WTC11 (cell line): ENCODE results near the gene ARAP2. TPM values are rescaled to one million over a fixed set of nuclear protein-coding genes. Genes with fewer than 3 reads are reported as not detected.

Source experiments
- ATAC-seq: fragments of 200-7000 bp; cut with Tn5 transposase; 2 replicates; pipeline ENCODE4 v1.10.0; 2021; ENCODE audit warnings: mild to moderate bottlenecking, moderate library complexity
- CTCF ChIA-PET: fragments of 300-600 bp; sonication (Branson Sonifier 250); formaldehyde crosslinking; loops from one replicate; lab custom pipeline; 2021; ENCODE audit warnings: antibody characterized with exemption; lab: Charles Lee
- POLR2A ChIA-PET: fragments of 350-600 bp; sonication (Branson Sonifier 250); formaldehyde crosslinking; loops from one replicate; lab custom pipeline; 2021; ENCODE audit warnings: antibody characterized with exemption; lab: Charles Lee
- DNase-seq: peaks from one replicate; pipeline ENCODE4 v3.0.0; 2021; ENCODE audit warnings: low spot score
- H3K27ac Mint-ChIP-seq: 2 replicates; pipeline ENCODE4 v1.8.0; 2021; ENCODE audit warnings: mixed read lengths
- H3K27me3 Mint-ChIP-seq: 2 replicates; pipeline ENCODE4 v1.8.0; 2021; ENCODE audit warnings: low read depth, mild to moderate bottlenecking, moderate library complexity, mixed read lengths
- H3K36me3 Mint-ChIP-seq: 2 replicates; pipeline ENCODE4 v1.8.0; 2021; ENCODE audit warnings: mixed read lengths
- H3K4me1 Mint-ChIP-seq: 2 replicates; pipeline ENCODE4 v1.8.0; 2022; ENCODE audit warnings: mixed read lengths
- H3K4me3 Mint-ChIP-seq: 2 replicates; pipeline ENCODE4 v1.8.0; 2021; ENCODE audit warnings: mild to moderate bottlenecking, moderate library complexity, mixed read lengths
- H3K9me3 Mint-ChIP-seq: 2 replicates; pipeline ENCODE4 v1.8.0; 2021; ENCODE audit warnings: mixed read lengths
- AFF4 ChIP-seq: sonication (generic); formaldehyde crosslinking; IDR thresholded peaks from 2 replicates; pipeline ENCODE4 v1.8.1; 2023; ENCODE audit warnings: mild to moderate bottlenecking, missing genetic modification reagents, borderline replicate concordance
- ATF1 ChIP-seq: sonication (generic); formaldehyde crosslinking; IDR thresholded peaks from 2 replicates; pipeline ENCODE4 v1.8.1; 2023; ENCODE audit warnings: mild to moderate bottlenecking, moderate library complexity, missing genetic modification reagents
- E2F1 ChIP-seq: sonication (generic); formaldehyde crosslinking; IDR thresholded peaks from 2 replicates; pipeline ENCODE4 v1.8.0; 2022; ENCODE audit warnings: mild to moderate bottlenecking, missing genetic modification reagents
- E2F4 ChIP-seq: sonication (generic); formaldehyde crosslinking; IDR thresholded peaks from 2 replicates; pipeline ENCODE4 v1.8.1; 2022; ENCODE audit warnings: low read depth, mild to moderate bottlenecking, moderate library complexity, missing genetic modification reagents, borderline replicate concordance
- E2F5 ChIP-seq: sonication (generic); formaldehyde crosslinking; IDR thresholded peaks from 2 replicates; pipeline ENCODE4 v1.8.1; 2022; ENCODE audit warnings: mild to moderate bottlenecking, moderate library complexity, missing genetic modification reagents
- ESRRA ChIP-seq: sonication (generic); formaldehyde crosslinking; IDR thresholded peaks from 2 replicates; pipeline ENCODE4 v1.8.1; 2022; ENCODE audit warnings: mild to moderate bottlenecking, missing genetic modification reagents, borderline replicate concordance
- HMGA2 ChIP-seq: fragments of 250-450 bp; sonication (Bioruptor Pico); IDR thresholded peaks from 2 replicates; pipeline ENCODE4 v1.4.0; 2021; ENCODE audit warnings: mild to moderate bottlenecking, moderate library complexity
- JUN ChIP-seq: sonication (generic); formaldehyde crosslinking; IDR thresholded peaks from 2 replicates; pipeline ENCODE4 v1.8.0; 2023; ENCODE audit warnings: mild to moderate bottlenecking, missing genetic modification reagents
- KAT7 ChIP-seq: sonication (generic); formaldehyde crosslinking; IDR thresholded peaks from 2 replicates; pipeline ENCODE4 v1.8.1; 2023; ENCODE audit warnings: missing genetic modification reagents, mild to moderate bottlenecking, borderline replicate concordance
- STAT6 ChIP-seq: sonication (generic); formaldehyde crosslinking; conservative IDR thresholded peaks from 2 replicates; pipeline ENCODE4 v1.8.1; 2023; ENCODE audit warnings: mild to moderate bottlenecking, low read depth, missing genetic modification reagents, moderate library complexity
- TCF7 ChIP-seq: sonication (generic); formaldehyde crosslinking; IDR thresholded peaks from 2 replicates; pipeline ENCODE4 v1.8.0; 2022; ENCODE audit warnings: mild to moderate bottlenecking, low read depth, missing genetic modification reagents, moderate library complexity
- TEAD1 ChIP-seq: sonication (generic); formaldehyde crosslinking; IDR thresholded peaks from 2 replicates; pipeline ENCODE4 v1.8.0; 2022; ENCODE audit warnings: mild to moderate bottlenecking, missing genetic modification reagents
- ZNF219 ChIP-seq: sonication (generic); formaldehyde crosslinking; IDR thresholded peaks from 2 replicates; pipeline ENCODE4 v1.8.0; 2023; ENCODE audit warnings: missing genetic modification reagents, mild to moderate bottlenecking, borderline replicate concordance
- ZNF232 ChIP-seq: sonication (generic); formaldehyde crosslinking; IDR thresholded peaks from 2 replicates; pipeline ENCODE4 v1.8.0; 2022; ENCODE audit warnings: mild to moderate bottlenecking, missing genetic modification reagents
- ZNF281 ChIP-seq: sonication (generic); formaldehyde crosslinking; IDR thresholded peaks from 2 replicates; pipeline ENCODE4 v1.8.0; 2023; ENCODE audit warnings: mild to moderate bottlenecking, missing genetic modification reagents
- ZNF317 ChIP-seq: sonication (generic); formaldehyde crosslinking; IDR thresholded peaks from 2 replicates; pipeline ENCODE4 v1.8.1; 2023; ENCODE audit warnings: low read depth, mild to moderate bottlenecking, moderate library complexity, missing genetic modification reagents, borderline replicate concordance
- ZNF396 ChIP-seq: fragments of 250-450 bp; sonication (Bioruptor Pico); IDR thresholded peaks from 2 replicates; pipeline ENCODE4 v1.8.0; 2021; ENCODE audit warnings: mild to moderate bottlenecking, moderate library complexity, borderline replicate concordance
- ZNF423 ChIP-seq: fragments of 250-450 bp; sonication (Bioruptor Pico); IDR thresholded peaks from 2 replicates; pipeline ENCODE4 v2.1.2; 2022; ENCODE audit warnings: mild to moderate bottlenecking, moderate library complexity
- total RNA-seq: library from RNA; stranded (reverse); gene quantifications from 3 replicates; pipeline ENCODE4 v1.2.3, GENCODE V29; 2021

Gene ARAP2
- total RNA-seq, 1 experiment from 2014 or later: 1.0 TPM

- TF ChIP-seq STAT6 (CRISPR knock-in tag) (no peak), TEAD1 (CRISPR knock-in tag) (no peak), ZNF396 (CRISPR knock-in tag) (no peak), ZNF219 (CRISPR knock-in tag) (no peak), AFF4 (CRISPR knock-in tag) (no peak), ZNF423 (CRISPR knock-in tag) (no peak)
Measured at GRCh38 chr4:36285784-36286480, 41.6 kb upstream of the ARAP2 start (continued).

- CTCF ChIA-PET: no interaction called here
- ATAC-seq: no peak
- H3K27ac Mint-ChIP-seq: no peak overlapping the region
- H3K9me3 Mint-ChIP-seq: no peaks in the 10 kb centered on the region
- DNase-seq: no peak
- H3K36me3 Mint-ChIP-seq: no peaks in the 10 kb centered on the region
- peaks cover 5% of the 10 kb centered on the region; the same call in 1 of the 2 replicates for H3K4me1 Mint-ChIP-seq
- H3K4me3 Mint-ChIP-seq: no peak overlapping the region
- H3K27me3 Mint-ChIP-seq: no peaks in the 10 kb centered on the region
- POLR2A ChIA-PET: no interaction called here
- TF ChIP-seq ESRRA (CRISPR knock-in tag) (no peak), HMGA2 (no peak), E2F5 (CRISPR knock-in tag) (no peak), ATF1 (CRISPR knock-in tag) (no peak), ZNF232 (CRISPR knock-in tag) (no peak), AFF4 (CRISPR knock-in tag) (no peak), ZNF317 (CRISPR knock-in tag) (no peak), E2F4 (CRISPR knock-in tag) (no peak), JUN (CRISPR knock-in tag) (no peak), ZNF281 (CRISPR knock-in tag) (no peak), KAT7 (CRISPR knock-in tag) (no peak), E2F1 (CRISPR knock-in tag) (no peak), TCF7 (CRISPR knock-in tag) (no peak)
Measured at GRCh38 chr4:36283912-36284465, 39.7 kb upstream of the ARAP2 start.
